NK-92 (cell line): Measurements from ENCODE around the gene MRPL9.
"Not testable (repeated sequence)": the region's sequence is repeated elsewhere in the genome, so short reads cannot be mapped to it uniquely, and the experiment has no call there.

Experiments used
- DNase-seq: peaks from one replicate; lab custom pipeline; 2025; ENCODE audit not compliant: unreplicated experiment; lab: John Stamatoyannopoulos, UW

Gene MRPL9

DNA sequence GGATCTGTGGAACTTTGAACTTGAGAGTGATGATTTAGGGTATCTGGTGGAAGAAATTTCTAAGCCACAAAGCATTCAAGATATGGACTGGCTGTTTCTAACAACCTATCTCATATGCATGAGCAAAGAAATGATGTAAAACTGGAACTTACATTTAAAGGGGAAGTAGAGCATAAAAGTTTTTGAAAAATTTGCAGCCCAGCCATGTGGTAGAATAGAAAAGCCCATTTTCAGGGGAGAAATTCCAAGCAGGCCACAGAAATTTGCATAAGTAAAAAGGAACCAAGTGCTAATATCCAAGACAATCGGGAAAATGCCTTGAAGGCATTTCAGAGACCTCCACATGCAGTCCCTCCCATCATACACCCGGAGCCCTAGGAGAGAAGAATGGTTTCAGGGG, 26.3 kb downstream of the MRPL9 start:
- no peak for DNase-seq

DNA sequence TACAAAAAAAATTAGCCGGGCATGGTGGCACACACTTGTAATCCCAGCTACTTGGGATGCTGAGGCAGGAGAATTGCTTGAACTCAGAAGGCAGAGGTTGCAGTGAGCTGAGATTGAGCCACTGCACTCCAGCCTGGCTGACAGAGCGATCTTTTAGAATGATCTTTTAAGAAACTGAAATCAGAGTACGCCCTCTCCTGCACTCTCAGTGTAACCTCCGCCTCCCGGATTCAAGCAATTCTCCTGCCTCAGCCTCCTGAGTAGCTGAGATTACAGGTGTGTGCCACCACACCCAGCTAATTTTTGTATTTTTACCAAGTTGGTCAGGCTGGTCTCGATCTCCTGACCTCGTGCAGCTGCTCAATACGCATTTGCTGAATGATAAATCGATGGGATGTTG, 29.3 kb downstream of the MRPL9 start:
- DNase-seq = not testable (repeated sequence)

DNA sequence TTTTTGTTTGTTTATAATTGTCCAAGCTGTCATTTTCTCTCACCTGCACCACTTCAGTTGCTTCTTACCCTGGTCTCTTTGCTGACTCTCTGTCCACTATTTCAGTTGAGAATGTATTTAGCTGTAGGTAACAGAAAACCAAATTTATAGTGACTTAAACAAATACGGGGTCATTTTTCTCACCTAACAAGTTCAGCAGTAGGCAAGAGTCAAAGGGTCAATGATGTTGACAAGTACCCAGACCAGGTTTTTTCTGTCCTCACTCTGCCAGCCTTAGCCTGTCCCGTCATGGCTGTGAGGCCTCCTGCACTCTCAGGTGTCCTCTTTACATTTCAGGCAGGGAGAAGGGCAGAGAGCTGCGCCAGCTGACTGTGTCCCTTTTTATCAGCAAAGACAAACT, 30.2 kb downstream of the MRPL9 start:
- DNase-seq = no peak

DNA sequence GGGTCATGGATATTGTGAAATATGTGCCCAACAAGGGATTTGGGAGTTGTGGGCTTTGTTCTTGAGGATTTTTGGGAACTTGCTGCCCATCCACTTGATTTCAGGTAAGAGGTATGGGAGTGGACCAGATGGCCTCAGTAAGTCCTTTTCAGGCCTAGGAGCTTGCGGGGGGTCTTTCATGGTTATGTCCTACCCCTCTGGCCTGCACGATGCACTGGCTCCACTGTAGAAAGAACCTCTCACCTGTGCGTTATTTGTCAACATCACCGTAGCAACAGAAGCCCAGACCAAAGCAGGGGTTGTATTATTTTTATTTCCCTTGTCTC, 33.4 kb downstream of the MRPL9 start:
- DNase-seq = no peak

DNA sequence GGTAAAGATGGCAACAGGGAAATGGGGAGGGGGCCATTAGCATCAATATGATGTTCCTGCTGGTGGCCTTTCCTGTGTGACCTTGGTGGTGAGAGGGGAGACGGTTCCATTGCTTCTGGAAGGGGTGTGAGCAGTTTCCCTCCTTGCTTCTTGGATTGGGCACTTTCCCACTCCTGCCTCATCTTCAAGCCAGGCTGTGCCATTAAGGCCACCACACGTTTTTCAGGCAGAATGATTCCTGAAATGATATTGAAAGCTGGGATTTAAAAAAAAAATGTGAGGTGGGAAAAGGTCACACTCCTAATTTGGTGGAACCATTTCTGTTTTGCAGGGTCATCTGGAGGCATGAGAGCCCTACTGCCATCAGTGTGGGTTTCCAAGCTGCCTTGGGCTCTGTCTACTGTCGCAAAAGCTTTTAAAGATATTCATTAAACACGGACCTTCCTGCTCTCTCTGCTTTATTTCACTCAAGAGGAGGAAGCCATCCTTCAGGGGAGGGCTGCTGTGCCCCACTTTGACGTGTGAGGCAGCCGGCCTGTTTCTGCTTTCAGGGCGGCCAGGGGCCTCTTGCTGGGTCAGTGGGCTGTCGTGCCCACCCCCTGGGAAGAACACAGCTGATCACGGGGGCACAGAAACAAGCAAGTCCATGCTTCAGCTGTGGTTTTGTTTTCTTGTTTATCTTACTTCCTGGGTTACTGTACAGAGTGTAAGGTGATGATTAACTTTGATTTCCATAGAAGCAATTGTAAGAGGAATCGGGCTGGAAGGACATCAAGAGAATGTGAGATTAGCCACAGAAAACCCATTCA, 33.9 kb downstream of the MRPL9 start:
- no peak for DNase-seq

DNA sequence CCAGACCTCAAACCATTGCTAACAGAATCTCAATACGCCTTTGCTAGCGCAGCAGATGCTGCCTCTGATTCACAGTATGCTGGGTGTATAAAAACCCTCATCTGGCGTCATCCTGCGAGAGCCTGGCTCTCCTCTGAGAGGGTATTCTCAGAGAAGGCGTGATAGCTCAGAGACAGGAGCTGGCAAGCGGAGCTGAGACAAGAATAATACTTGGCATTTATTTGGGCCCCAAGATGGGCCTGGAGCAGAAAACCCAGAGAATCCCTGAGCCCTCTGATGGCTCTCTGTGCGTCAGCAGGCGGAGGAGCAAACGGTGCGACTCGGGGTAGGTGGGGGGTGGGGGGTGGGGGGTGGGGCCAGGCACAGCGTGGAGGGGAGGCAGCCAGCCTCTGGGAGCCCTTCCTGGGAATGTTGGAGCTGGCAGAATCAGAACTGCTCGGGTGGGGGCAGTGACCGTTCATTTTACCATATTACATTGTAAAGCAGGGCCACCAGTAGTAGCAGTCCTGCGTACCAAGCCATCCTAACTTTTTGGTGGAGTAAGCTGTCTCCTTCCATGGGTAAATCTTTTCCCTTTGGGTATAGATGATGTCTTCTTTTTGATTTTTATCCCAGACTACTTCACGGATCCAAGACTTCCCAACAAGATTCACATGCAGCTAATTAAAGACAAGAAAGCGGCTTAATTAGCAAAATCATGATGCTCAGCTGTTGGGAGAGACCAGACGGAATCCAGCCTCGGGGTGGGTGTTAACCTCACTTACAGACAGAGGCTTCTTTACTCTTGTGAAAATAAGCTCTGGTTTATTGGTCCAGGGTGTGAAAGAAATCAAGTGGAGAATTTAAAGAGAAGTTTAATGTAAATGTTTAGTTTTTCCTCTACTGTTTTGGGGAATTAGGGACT, 34.9 kb downstream of the MRPL9 start:
- DNase-seq = no peak

DNA sequence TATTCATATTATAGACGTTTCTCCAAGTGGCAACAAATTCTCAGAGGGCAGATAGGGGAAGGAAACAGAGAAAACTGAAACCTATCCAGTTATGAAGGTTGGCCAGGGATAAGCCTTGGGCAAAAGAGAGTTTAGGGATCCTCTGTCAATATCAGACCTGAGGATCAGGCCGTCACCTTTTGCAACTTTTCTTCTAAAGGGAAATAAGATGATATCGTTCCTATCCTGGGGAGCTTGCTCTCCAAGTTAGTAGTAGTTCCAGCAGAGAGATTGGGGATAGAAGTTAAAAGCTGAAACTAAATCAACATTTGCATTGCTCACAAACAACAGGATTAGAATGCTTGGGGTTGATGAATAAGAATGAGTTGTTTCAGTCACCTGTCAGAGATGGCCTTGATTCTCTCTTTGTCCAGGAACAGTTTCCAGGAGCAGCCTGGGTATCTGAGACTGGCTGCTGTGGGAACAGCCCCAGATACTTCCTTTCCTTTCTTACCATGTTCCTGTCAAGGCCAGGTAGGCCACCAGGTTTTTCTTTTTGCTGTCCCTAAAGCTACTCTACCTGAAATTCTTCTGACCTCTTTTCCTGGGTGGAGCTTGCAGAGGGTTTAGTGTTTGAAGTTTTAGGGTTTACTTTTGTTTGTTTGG, 39.4 kb downstream of the MRPL9 start:
- no peak for DNase-seq

DNA sequence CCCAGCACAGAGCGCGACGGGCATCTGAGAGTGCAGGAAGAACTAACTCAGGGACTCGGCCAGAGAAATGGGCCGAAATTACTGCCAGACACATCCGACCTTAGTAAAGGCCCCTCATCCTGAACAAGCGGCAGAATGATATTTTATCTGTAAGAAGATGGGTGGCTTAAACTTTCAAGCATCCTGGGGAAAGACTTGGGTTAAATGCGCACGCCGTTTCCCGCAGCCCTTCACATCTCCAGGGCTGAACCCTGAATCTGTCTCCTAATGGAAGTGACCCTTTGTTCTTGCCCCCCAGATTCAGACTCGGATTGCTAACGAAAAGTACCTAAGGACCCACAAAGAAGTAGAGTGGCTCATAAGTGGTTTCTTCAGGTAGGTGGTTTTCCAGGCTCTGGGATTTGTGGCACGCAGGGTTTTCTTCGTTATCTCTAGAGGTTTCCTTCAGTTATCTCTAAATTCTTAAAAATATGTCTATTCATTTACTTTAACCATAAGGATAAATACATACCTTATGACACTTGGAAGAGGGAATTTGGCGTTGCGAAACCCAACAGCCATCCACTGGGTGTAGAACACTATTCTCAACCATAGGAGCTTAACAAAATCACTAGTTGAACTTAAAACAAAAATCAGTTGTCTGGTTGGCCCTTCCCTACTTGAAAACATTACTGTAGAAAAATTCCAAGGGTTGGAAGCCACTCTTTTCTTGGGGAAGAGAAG, 41.3 kb downstream of the MRPL9 start:
- DNase-seq = no peak

DNA sequence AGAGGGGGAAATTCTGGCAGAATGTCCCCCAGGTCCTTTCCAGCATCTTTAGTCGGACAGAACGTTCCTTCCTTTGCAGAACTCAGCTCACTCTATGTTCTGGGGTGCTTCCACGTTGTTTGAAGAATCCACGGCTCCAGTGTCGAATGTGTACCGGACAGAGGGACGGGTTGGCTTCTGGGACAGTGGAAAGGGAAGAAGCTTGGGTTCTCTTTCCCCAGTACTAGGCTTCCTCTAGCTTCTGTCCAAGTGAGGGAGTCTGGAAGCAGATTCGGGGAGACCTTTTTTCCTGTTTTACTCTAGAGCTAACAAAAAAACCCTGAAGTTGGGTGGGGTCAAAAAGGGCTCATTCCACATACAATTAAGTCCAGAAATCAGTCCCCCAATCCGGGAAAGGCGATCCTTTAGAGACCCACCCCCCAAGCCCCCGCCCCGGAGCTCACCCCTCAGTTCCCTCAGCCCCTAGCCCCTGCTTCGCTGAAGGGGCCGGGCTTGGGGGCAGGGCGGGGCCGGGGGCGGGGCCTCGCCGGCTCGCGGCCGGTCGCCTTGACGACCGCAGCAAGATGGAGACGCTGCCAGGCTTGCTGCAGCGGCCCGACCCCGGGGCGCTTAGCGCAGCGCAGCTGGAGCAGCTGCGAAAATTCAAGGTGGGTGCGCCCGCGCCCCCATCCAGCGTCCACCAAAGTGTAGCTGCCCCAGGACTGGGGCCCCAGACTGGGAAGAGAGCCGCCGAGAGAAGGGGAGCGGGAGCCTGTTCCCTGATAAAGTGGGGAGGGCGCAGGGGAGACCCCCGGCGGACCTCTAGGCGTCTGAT, 42.1 kb downstream of the MRPL9 start, which contains the start of gene RIIAD1:
Gene RIIAD1 (plus strand): TSS at position 549 of the 814 bp plus-strand sequence. CDS start 15 bp downstream, at position 564.
- no peak for DNase-seq

DNA sequence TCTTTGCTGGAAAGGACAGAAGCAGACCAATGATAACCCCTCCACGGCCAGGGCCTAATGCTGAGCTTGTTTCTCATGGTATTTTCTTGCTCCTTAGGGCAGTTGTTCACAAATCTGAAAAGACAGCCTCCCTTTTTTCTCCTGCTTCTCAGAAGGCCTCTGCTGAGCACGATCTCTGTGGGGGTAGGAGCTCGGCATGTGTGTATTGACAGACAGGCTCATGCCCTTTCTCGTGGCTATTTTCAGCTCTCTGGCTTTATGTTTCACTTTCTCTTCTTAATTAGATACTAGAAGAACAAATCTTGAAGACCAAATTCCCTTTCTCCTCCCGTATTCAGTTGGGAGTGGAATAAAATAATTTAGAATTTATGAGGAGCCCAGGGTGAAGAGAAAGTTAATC, 42.7 kb downstream of the MRPL9 start:
- no peak for DNase-seq

DNA sequence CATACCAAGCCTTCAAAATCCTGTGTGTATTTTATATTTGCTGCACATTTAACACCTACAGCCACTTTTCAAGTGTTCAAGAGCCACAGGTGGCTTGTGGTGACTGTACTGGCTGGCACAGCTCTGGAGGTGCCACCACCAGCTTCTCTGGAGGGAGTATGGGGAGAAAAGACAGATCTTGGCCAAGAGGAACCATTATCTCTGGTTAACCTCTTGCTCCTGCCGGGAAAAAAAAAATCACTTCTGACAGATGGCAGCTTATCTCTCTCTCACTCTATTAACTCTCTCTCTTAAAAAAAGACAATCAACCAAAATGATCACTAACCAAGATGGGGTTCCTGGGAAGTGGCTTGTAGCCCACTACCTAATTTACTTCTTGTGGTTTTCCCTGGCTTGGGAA, 43.2 kb downstream of the MRPL9 start:
- DNase-seq = no peak

DNA sequence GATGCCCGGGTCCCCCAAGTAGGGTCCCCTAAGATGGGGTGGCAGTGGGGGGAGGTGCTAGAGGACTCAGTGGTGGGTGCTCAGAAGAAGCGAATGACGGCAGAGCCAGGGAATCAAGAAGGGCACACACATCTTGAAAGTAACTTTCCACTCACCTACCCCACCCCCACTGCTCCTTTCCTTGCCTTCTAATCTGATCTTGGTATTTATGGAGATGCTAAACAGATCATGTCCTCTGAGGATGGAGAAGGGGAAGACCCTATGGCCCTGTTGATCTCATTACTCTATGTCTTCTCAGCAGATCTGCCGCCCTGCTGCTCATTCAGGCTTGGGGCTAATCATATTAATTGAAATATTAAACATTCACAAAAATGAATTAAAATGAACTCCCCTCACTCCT, 44.6 kb downstream of the MRPL9 start:
- DNase-seq = no peak

DNA sequence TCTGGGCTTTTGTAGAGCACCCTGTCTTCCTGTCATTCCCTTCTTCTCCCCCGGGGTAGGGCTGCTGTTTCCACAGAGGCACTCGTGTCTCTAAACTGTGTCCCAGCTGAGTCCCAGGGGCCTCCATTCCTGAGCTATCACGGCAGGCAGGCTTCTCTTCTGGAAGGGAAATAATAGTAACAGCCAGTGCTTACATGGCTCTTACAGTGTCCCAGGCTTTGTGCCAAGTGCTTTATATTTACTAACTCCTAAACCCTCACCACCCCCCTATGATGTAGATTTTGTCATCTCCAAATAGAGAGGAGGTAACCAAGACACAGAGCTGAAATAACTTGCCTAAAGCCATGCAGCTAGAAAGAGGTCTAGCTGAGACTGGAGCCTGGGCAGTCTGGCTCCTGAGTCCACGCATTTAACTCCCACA, 45.3 kb downstream of the MRPL9 start:
- no peak for DNase-seq

DNA sequence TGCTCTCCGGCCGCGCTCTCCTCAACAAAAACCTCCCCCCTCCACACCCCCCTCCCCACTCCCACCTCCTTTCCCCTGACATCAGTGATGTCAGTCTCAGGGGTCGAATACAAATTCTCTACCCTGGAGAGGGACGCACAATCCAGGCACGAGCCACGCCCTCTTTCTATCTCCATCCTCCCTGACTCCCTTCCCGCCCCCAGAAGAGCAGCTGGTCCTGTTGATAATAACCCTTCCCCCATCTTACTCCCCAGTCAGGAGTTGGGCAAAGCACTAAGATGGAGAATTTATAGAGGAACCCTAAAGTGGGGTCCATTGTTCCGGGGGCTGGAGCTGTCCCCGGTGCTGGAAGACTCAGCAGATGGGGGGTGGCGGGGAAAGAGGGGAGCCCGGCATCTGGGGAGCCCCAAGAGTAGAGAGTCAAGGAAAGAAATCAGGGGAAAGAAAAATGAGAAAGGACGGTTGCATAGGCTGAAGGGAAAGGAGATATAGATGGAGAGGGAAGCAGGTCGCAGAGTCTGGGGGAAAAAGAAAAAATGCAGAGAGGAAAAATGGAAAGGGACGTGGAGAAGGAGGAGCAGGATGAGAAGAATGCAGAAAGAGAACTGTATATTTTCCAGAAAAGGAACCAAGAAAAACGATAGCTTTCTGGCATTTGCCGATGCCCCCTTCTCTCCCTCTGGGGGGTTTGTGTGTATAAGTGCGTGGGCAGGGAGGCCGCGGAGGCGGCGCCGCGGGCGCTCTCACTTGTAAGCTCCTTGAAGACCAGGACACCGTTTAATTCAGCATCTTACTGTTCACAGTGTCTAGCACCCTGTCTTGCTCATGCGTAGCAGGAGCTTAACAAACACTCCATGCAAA, 46.3 kb downstream of the MRPL9 start, which contains the start of gene CELF3:
Gene CELF3 (minus strand): TSS at position 33 of the 861 bp plus-strand sequence. CDS start 783 bp downstream, outside the sequence.
- DNase-seq = no peak

DNA sequence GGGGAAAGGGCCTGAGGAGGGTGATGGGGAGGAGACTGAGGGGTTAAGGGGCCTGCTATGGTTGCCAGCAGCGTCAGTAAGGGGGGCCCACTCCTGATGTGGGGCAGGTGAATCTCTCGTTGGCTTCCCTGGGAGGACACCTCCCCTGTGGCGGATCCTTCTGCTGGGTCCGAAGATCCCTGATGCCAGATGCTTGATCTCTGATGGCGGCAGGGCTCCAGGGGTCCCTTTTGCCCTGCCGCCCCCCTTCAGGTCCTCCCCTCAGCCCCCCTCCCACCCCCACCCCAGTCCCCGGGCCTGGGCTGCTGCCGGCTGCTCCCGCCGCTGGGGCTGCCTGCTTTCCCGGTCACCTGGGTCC, 46.9 kb downstream of the MRPL9 start:
- DNase-seq = no peak

DNA sequence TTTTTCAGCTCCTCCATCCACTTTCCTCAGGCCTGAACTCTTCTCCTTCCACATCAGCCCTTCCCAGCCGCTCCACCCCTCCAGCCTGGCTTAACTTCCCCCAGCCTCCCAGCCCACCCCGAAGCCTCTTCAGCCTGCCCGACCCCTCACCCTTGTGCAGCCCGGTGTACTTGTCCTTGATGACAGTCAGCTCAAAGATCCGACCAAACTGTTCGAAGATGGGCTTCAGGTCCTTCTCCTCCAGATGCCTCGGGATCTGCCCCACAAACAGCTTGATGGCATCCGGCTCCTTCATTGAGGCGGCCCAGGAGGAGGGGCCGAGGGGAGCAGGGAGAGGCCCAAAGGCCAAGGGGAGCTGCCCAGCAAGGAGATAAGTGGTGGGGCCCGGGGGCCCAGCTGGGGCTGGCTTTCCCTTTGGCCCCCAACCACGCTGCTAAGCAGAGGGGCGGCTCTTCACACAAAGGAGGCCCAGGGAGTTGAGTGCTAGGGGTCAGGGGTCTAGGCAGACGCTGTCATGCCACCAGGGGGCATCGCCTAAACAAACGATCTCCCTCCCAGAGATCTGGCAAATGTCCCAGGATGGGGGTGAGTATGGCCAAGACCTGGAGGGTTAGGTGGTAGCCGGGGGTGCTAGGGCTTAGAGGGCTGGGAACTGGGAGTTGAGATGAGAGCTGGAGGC, 47.4 kb downstream of the MRPL9 start:
- no peak for DNase-seq

DNA sequence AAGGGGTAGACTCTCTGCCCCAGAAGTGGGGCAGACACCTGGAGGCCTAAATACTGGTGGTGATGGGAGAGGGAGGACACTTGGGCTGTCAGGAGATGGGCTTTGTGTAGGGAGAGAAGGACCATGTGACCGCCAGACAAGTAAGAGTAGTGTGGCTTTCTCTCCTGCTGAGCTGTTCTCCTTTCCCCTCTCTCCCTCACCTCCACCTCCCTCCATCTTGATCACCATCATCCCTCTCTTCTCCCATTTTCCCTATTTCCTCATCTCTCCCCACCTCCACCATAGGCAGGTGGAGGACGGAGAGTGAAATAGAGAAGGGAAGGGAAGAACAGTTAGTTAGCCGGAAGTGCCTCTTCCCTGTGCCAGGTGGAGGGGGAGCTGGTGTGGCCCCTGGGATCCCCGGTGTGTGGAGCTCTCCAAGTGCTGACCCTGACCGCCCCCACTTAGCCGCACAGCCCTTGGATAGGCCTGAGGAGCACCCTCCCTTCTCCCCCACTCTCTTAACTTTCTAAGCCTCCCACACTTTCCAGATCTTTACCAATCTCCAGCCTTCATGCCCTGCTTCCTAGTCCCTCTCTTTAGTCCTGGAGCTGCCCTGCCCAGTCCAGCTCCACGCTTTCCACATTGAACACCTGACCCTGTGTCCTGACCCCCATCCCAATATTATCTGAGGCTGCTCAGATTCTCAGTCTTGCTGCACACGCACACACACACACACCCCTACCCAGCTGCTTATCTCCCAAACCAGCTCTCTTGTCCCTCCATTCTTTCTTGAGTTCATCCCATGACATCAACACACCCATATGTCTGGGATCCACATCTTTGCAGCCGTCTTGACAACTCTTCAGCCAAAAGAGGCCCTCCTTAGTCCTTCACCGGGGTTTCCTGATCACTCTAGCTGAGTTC, 48.2 kb downstream of the MRPL9 start:
- DNase-seq = no peak

DNA sequence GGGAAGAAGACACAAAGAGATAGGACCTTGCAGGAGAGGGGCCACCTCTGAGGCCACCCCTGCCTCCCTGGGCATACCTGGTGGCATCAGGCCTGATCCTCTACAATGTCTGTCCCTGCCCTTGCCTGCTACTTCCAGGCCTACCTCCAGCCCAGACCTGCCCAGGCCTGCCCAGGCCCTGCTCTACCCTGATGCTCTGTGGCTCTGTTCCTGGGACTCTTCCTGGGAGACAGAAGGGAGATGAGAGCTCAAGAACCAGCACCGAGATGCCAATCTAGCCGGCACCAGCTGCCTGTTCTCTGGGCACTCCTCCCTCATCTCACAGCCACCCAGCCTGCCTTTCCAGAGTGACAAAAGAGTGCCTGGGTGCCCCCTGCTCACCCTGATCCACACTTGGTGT, 49.4 kb downstream of the MRPL9 start:
- no peak for DNase-seq
